Neural progenitor cell (in vitro differentiated cells): ENCODE results near the gene KRTAP16-1. TPM values are rescaled to one million over a fixed set of nuclear protein-coding genes. Genes with fewer than 3 reads are reported as not detected.

Experiments
- DNase-seq: peaks from one replicate; pipeline ENCODE4 v3.0.0-alpha.2; 2016; ENCODE audit warnings: low spot score
- H2AFZ ChIP-seq: fragments of 200-600 bp; sonication (generic); replicated peaks from 2 replicates; pipeline ENCODE4 v1.6.1; 2016; ENCODE audit warnings: antibody characterized with exemption
- H3F3A ChIP-seq: fragments of 200-600 bp; sonication (generic); 2 replicates; pipeline ENCODE4 v1.6.1; 2016; ENCODE audit warnings: antibody characterized with exemption, low read depth
- H3K27ac ChIP-seq: fragments of 200-600 bp; sonication (generic); 2 replicates; pipeline ENCODE4 v1.5.1; 2016; ENCODE audit warnings: mild to moderate bottlenecking
- H3K27me3 ChIP-seq: fragments of 200-600 bp; sonication (generic); 2 replicates; pipeline ENCODE4 v1.6.1; 2016; ENCODE audit warnings: mild to moderate bottlenecking, moderate library complexity
- H3K36me3 ChIP-seq: fragments of 200-600 bp; sonication (generic); 2 replicates; pipeline ENCODE4 v1.5.1; 2016
- H3K4me1 ChIP-seq: fragments of 200-600 bp; sonication (generic); 2 replicates; pipeline ENCODE4 v1.6.1; 2016; ENCODE audit warnings: mixed run types
- H3K4me2 ChIP-seq: fragments of 200-600 bp; sonication (generic); 2 replicates; pipeline ENCODE4 v1.6.1; 2016
- H3K4me3 ChIP-seq: fragments of 200-600 bp; sonication (generic); 2 replicates; pipeline ENCODE4 v1.5.1; 2016
- H3K79me2 ChIP-seq: fragments of 200-600 bp; sonication (generic); 2 replicates; pipeline ENCODE4 v1.6.1; 2016; ENCODE audit warnings: low read depth
- H3K9ac ChIP-seq: fragments of 200-600 bp; sonication (generic); 2 replicates; pipeline ENCODE4 v1.6.1; 2016
- H3K9me3 ChIP-seq: fragments of 200-600 bp; sonication (generic); 2 replicates; pipeline ENCODE4 v1.5.1; 2016; ENCODE audit warnings: low read depth
- H4K20me1 ChIP-seq: fragments of 200-600 bp; sonication (generic); 2 replicates; pipeline ENCODE4 v1.6.1; 2016; ENCODE audit warnings: low read depth
- H3K27ac Mint-ChIP-seq: 3 replicates; pipeline ENCODE4 v1.8.0; 2021; ENCODE audit warnings: mixed read lengths
- H3K27me3 Mint-ChIP-seq: 2 replicates; pipeline ENCODE4 v1.8.0; 2022; ENCODE audit warnings: low read depth, mild to moderate bottlenecking, inconsistent platforms, moderate library complexity, mixed read lengths; ENCODE audit not compliant: insufficient read depth
- H3K36me3 Mint-ChIP-seq: 3 replicates; pipeline ENCODE4 v1.8.0; 2021; ENCODE audit warnings: mixed read lengths
- H3K4me1 Mint-ChIP-seq: 3 replicates; pipeline ENCODE4 v1.8.0; 2021; ENCODE audit warnings: mixed read lengths
- H3K4me3 Mint-ChIP-seq: 3 replicates; pipeline ENCODE4 v1.8.0; 2021; ENCODE audit warnings: mild to moderate bottlenecking, moderate library complexity, mixed read lengths
- H3K9me3 Mint-ChIP-seq: 3 replicates; pipeline ENCODE4 v1.8.0; 2020; ENCODE audit warnings: mixed read lengths
- CTCF ChIP-seq: fragments of 200-600 bp; sonication (generic); IDR thresholded peaks from 2 replicates; pipeline ENCODE4 v1.5.1; 2017; ENCODE audit warnings: antibody characterized with exemption, mild to moderate bottlenecking
- EZH2 ChIP-seq: fragments of 200-600 bp; sonication (generic); IDR thresholded peaks from 2 replicates; pipeline ENCODE4 v1.6.1; 2017; ENCODE audit warnings: antibody characterized with exemption, mild to moderate bottlenecking, moderate library complexity
- EZH2phosphoT487 ChIP-seq: fragments of 200-600 bp; sonication (generic); IDR thresholded peaks from 2 replicates; pipeline ENCODE4 v1.6.1; 2017; ENCODE audit warnings: antibody characterized with exemption
- total RNA-seq: library from RNA; depleted of rRNA; stranded (reverse); fragments of >200 nt; gene quantifications from 2 replicates; pipeline ENCODE4 v1.2.3, GENCODE V29; 2015; ENCODE audit warnings: low replicate concordance

The KRTAP16-1 gene
- total RNA-seq, 1 donor from 2014 or later = not detected

GRCh38 chr17:41302981-41303380 is 6.1 kb downstream of the KRTAP16-1 start:
- H3K36me3 Mint-ChIP-seq = no peaks in the 10 kb centered on the region
- H3K4me1 ChIP-seq = peaks cover 3% of the 10 kb centered on the region
- no peak overlapping the region for H3K27ac ChIP-seq
- no peak overlapping the region for H3K4me3 Mint-ChIP-seq
- H3K79me2 ChIP-seq = no peaks in the 10 kb centered on the region
- H3K27me3 Mint-ChIP-seq = peaks cover 4% of the 10 kb centered on the region
- no peak for TF ChIP-seq CTCF
- TF ChIP-seq EZH2phosphoT487 = no peak
- no peak for TF ChIP-seq EZH2
- DNase-seq = no peak
- H3K27ac Mint-ChIP-seq = no peak overlapping the region
- H3K4me3 ChIP-seq = no peak overlapping the region
- no peaks in the 10 kb centered on the region for H4K20me1 ChIP-seq
- no peak overlapping the region for H2AFZ ChIP-seq
- no peaks in the 10 kb centered on the region for H3K9me3 ChIP-seq
- H3K9ac ChIP-seq = no peak overlapping the region
- no peaks in the 10 kb centered on the region for H3F3A ChIP-seq
- H3K4me1 Mint-ChIP-seq = no peaks in the 10 kb centered on the region
- H3K27me3 ChIP-seq = no peaks in the 10 kb centered on the region
- H3K36me3 ChIP-seq = no peaks in the 10 kb centered on the region
- no peaks in the 10 kb centered on the region for H3K9me3 Mint-ChIP-seq
- no peak overlapping the region for H3K4me2 ChIP-seq

GRCh38 chr17:41301916-41302901 is 6.9 kb downstream of the KRTAP16-1 start, which contains the start of gene KRTAP29-1:
KRTAP29-1 (minus strand) TSS chr17:41302851; CDS start chr17:41302851, 0 bp downstream.
- Mint-ChIP-seq H3K27ac (no peak within 1 kb of the TSS), H3K27me3 (peaks cover 4% of the 10 kb centered on the region), H3K36me3 (no peaks in the 10 kb centered on the region), H3K4me1 (no peaks in the 10 kb centered on the region), H3K4me3 (no peak within 1 kb of the TSS), H3K9me3 (no peaks in the 10 kb centered on the region)
- Histone ChIP-seq H3K9ac (no peak within 1 kb of the TSS), H3K36me3 (no peaks in the 10 kb centered on the region), H3F3A (no peaks in the 10 kb centered on the region), H3K9me3 (no peaks in the 10 kb centered on the region), H3K79me2 (no peaks in the 10 kb centered on the region), H3K4me3 (no peak within 1 kb of the TSS), H3K27me3 (no peaks in the 10 kb centered on the region), H3K4me1 (no peaks in the 10 kb centered on the region), H3K27ac (no peak within 1 kb of the TSS), H2AFZ (no peak within 1 kb of the TSS), H3K4me2 (no peak within 1 kb of the TSS), H4K20me1 (no peaks in the 10 kb centered on the region)
- TF ChIP-seq CTCF (no peak), EZH2 (no peak), EZH2phosphoT487 (no peak)
- no peak for DNase-seq

- TF ChIP-seq CTCF (no peak), EZH2phosphoT487 (no peak), EZH2 (no peak)
- H3K79me2 ChIP-seq = no peaks in the 10 kb centered on the region
- H3F3A ChIP-seq = no peaks in the 10 kb centered on the region
- no peak overlapping the region for H3K4me2 ChIP-seq
- no peak for DNase-seq
- H2AFZ ChIP-seq = no peak overlapping the region
- no peak overlapping the region for H3K4me3 ChIP-seq
- no peaks in the 10 kb centered on the region for H3K27me3 ChIP-seq
- no peak overlapping the region for H3K27ac ChIP-seq
- H3K27me3 Mint-ChIP-seq = peaks cover 4% of the 10 kb centered on the region
- H3K27ac Mint-ChIP-seq = no peak overlapping the region
- no peaks in the 10 kb centered on the region for H3K4me1 Mint-ChIP-seq
- no peaks in the 10 kb centered on the region for H4K20me1 ChIP-seq
- no peaks in the 10 kb centered on the region for H3K36me3 Mint-ChIP-seq
- no peaks in the 10 kb centered on the region for H3K9me3 ChIP-seq
- no peak overlapping the region for H3K9ac ChIP-seq
- H3K36me3 ChIP-seq = no peaks in the 10 kb centered on the region
- H3K9me3 Mint-ChIP-seq = no peaks in the 10 kb centered on the region
- no peaks in the 10 kb centered on the region for H3K4me1 ChIP-seq
- no peak overlapping the region for H3K4me3 Mint-ChIP-seq
Observed at GRCh38 chr17:41301204-41301790, 7.8 kb downstream of the KRTAP16-1 start.
